Endometrial microvascular endothelial cells (primary cell): ENCODE data around the gene ESYT2. TPM values are rescaled to one million over a fixed set of nuclear protein-coding genes. Genes with fewer than 3 reads are reported as not detected.
"Not testable (repeated sequence)": the region's sequence is repeated elsewhere in the genome, so short reads cannot be mapped to it uniquely, and the experiment has no call there.

Source experiments
- in situ Hi-C: cut with HindIII; loops from 2 replicates; pipeline ENCODE4 v1.10.0; 2017; ENCODE audit warnings: low sequenced_read_pairs, low pct_unique_long_range_greater_than_20kb; ENCODE audit errors: inconsistent ontology term
- total RNA-seq: library from RNA; depleted of rRNA; stranded (reverse); fragments of >200 nt; gene quantifications from one replicate; pipeline ENCODE4 v1.2.3, GENCODE V29; 2015; ENCODE audit errors: inconsistent ontology term

Gene ESYT2
- total RNA-seq, 1 donor from 2014 or later, result 42.9 TPM

DNA sequence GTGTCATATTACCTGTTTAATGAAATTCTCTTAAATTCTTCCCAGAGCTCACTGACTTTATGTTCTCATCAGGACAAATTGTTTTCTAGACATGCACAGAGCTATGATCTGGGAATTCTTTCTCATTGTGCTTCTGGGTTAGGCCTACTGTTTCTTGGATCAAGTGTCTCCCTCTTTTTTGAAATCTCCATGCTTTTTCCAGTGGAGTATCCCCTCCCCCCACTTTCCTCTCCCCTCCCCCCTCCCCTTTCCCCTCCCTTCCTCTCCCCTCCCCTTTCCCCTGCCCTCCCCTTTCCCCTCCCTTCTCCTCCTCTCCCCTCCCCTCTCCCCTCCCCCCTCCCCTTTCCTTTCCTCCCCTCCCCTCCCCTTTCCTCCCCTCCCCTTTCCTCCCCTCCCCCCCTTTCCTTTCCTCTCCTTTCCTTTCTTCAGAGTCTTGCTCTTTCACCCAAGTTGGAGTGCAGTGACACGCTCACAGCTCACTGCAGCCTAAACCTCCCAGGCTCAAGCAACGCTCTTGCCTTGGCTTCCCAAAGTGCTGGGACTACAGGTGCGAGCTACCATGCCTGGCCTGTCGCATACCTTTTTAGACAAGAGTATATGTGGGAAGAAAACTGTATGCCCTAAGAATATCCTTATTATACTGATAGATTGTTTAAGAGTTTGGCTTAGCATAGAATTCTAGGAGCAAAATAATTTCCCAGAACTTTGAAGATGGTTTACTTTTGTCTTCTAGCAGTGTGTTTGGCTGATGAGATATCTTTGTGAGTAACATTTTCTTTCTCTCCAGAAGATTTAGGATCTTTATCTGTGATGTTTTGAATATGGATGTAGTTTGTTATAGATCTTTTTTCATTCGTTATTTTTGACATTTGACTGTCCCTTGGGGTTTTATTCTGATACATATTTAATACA lies 29.5 kb upstream of the ESYT2 start:
- in situ Hi-C loops, result no loop called here

- in situ Hi-C loops, result no loop called here
Measured at GRCh38 chr7:158856883-158857668, 27.8 kb upstream of the ESYT2 start.

GRCh38 chr7:158854681-158855081 lies 25.4 kb upstream of the ESYT2 start:
- in situ Hi-C loops, result no loop called here

- in situ Hi-C loops, result no loop called here
Measured at GRCh38 chr7:158850545-158851102, 21.3 kb upstream of the ESYT2 start.

DNA sequence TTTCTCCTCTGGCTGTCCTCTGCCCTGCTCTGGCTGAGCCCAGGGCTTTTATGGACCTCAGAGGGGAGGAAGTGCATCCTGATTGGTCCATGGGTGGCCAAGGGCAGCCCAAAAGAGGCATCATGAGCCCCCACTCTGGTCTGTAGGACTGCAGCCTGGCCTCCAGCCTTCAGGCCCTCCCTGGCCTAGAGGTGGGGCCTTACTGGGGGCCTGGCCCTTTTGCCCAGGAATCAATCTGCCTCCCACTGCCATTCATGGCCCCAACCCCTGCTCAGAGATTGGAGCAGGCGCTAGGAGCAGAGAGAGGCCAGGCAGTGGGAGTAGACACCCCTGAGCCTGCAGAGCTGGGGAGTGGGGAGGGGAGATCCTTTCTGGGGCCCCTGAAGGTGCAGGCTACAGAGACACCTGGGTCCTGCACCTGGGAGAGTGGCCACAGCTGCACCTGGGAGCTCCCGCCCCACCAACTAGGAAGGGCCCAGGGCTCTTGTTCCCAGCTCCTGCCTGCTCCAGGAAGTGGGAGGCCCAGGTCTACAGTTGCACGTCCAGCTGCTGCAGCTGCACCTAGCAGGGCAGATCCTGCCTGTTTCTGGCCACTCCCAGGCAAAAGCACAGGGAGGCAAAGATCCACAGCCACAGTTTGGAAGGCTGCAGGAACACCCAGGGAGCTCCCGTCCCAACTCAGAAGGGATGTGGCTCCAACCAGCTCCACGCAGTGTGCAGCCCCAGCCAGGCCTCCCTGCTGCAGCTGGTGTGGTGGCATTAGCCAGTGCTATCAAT lies 20.6 kb upstream of the ESYT2 start:
- in situ Hi-C loops, result no loop called here

GRCh38 chr7:158849442-158849767 lies 20.1 kb upstream of the ESYT2 start:
- in situ Hi-C loops, result no loop called here

- in situ Hi-C loops, result no loop called here
Measured at GRCh38 chr7:158847451-158847866, 18.1 kb upstream of the ESYT2 start.

DNA sequence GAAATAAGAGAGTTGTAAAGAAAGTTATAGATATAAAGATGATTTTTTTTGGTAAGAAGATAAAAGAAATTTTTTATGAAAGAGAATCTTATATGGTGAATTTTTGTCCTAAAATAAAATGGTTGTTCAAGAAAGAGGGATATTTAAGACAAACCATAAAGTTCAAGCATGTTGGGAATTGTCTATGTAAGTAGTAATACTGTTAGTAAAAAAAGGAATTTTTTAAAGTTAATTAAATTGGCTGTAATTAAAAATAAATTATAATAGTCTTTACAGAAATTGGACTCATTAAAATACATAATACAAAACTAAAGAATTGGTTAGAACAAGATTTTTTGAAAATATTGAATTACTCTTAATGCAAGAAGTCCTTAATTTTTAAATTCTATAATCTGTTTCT lies 17.0 kb upstream of the ESYT2 start:
- in situ Hi-C loops, result no loop called here

- in situ Hi-C loops, result no loop called here
Measured at GRCh38 chr7:158843771-158844170, 14.5 kb upstream of the ESYT2 start.

- in situ Hi-C loops, result no loop called here
Measured at GRCh38 chr7:158842486-158842885, 13.2 kb upstream of the ESYT2 start.

DNA sequence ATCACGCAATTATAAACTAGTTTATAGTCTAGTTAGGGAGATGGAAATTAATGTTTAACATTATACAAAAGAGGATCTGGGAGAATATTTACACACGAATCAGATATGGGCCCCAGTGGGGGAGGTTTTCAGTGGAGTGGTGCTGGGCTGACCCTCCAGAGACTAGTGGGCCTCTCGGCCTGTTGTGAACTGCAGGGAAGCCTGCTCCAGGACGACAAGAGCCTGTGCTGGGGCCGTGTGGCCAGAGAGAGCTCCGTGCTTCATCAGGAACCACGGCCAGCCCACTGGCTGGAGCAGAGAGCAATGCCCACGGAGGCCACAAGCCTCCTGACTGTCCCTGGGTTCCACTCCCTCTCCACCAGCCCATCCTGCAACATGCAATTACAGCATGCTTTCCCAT lies 11.3 kb upstream of the ESYT2 start:
- in situ Hi-C loops, result no loop called here

DNA sequence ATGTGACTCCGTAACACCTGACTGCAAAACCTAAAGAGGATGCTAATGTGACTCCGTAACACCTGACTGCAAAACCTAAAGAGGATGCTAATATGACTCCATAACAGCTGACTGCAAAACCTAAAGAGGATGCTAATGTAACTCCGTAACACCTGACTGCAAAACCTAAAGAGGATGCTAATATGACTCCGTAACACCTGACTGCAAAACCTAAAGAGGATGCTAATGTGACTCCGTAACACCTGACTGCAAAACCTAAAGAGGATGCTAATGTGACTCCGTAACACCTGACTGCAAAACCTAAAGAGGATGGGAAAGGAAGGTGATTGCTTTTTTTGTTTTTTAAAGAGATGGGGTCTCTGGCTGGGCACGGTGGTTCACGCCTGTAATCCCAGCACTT lies 9.9 kb upstream of the ESYT2 start:
- in situ Hi-C loops, result not testable (repeated sequence)

- in situ Hi-C loops, result no loop called here
Measured at GRCh38 chr7:158837790-158838637, 8.7 kb upstream of the ESYT2 start.

GRCh38 chr7:158836692-158837091 lies 7.4 kb upstream of the ESYT2 start:
- in situ Hi-C loops, result no loop called here

DNA sequence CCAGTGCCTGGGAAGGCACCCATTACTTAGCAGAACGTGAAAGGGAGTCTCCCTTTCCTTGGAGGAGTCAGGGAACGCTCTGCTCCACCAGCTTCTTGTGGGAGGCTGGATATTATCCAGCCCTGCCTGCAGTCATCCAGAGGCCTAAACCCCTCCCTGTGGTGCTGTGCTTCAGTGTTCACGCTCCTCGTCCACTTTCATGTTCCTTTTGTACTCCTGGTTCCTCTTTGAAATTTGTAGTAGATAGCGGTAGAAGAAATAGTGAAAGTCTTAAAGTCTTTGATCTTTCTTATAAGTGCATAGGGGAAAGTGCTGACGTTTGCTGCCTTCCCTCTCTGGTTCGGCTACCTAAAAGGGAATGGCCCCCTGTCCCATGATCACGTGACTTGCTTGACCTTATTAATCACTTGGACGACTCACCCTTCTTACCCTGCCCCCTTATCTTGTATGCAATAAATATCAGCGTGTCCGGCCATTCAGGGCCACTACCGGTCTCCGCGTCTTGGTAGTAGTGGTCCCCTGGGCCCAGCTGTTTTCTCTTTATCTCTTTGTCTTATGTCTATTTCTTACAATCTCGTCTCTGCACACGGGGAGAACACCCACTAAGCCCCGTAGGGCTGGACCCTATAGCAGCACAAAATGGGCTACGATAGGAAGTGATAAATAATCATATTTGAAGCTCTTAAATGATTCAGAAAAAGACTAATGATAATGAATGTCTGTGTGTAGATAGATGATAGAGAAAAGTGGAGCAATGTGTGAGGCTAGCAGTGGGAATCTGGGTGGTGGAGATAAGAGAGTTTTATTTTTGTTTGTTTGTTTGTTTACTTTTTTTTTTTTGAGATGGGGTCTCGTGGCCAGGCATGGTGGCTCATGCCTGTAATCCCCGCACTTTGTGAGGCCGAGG lies 5.8 kb upstream of the ESYT2 start:
- in situ Hi-C loops, result no loop called here

DNA sequence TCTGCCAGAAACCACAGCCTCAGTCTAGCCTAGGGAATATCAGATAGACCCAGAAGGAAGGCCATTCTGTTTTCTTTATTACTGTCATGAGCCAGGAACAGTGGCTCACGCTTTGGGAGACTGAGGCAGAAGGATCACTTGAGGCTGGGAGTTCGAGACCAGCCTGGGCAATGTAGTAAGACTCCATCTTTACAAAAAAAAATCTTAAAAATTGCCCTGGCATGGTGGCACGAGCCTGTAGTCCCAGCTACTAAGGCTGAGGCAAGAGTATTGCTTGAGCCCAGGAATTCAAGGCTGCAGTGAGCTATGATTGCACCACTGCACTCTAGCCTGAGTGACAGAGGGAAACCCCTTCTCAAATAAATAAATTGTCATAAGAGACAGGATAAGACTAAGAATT lies 3.7 kb upstream of the ESYT2 start:
- in situ Hi-C loops, result no loop called here

GRCh38 chr7:158831738-158832091 lies 2.4 kb upstream of the ESYT2 start:
- in situ Hi-C loops, result no loop called here
